ENCODE data around the gene CYTH3. TPM values are rescaled to one million over a fixed set of nuclear protein-coding genes. Genes with fewer than 3 reads are reported as not detected.

CYTH3 gene
- polyA plus RNA-seq, 1 donor (not counting 4 experiments of a cell fraction or from before 2014, with no cell fraction given), result 28.4 TPM

GRCh38 chr7:6156734-6157133 is 115.7 kb downstream of the CYTH3 start:
- Histone ChIP-seq H3K4me3 (ENCODE audit: control insufficient read depth in 2 of 3, extremely low read depth in 1 of 3, insufficient read depth in 2 of 3, low read depth in 1 of 3, low read length in 3 of 3) (no peak overlapping the region), H3K4me2 (ENCODE audit: control insufficient read depth, extremely low read depth, insufficient read depth, low read depth, low read length) (no peak overlapping the region), H2AFZ (ENCODE audit: control insufficient read depth, low read length) (no peak overlapping the region), H3K79me2 (ENCODE audit: control insufficient read depth, insufficient read depth, low read length) (no peaks in the 10 kb centered on the region), H3K9me1 (ENCODE audit: control insufficient read depth, extremely low read depth, insufficient read depth, low read length) (no peaks in the 10 kb centered on the region), H3K27ac (ENCODE audit: control insufficient read depth, insufficient read depth, low read length) (no peak overlapping the region), H3K27me3 (ENCODE audit: control insufficient read depth, extremely low read depth, insufficient read depth, low read length) (no peaks in the 10 kb centered on the region), H4K20me1 (ENCODE audit: control insufficient read depth, extremely low read depth, insufficient read depth, low read length) (no peaks in the 10 kb centered on the region), H3K9me3 (ENCODE audit: control insufficient read depth, low read depth, low read length) (no peaks in the 10 kb centered on the region), H3K4me1 (ENCODE audit: control insufficient read depth, extremely low read depth, insufficient read depth, low read length) (no peaks in the 10 kb centered on the region), H3K9ac (ENCODE audit: control insufficient read depth, extremely low read depth, insufficient read depth, low read length) (no peak overlapping the region), H3K36me3 (ENCODE audit: control insufficient read depth in 2 of 2, extremely low read depth in 1 of 2, insufficient read depth in 2 of 2, low read length in 2 of 2) (peaks cover 12 to 29% of the 10 kb centered on the region in 2 experiments)
- no peak for TF ChIP-seq CTCF (optimal IDR thresholded peaks at IDR 0.05 in 1 of 3, IDR thresholded peaks at IDR 0.05 in 1 of 3, conservative IDR thresholded peaks at IDR 0.05 in 1 of 3; ENCODE audit: extremely low read depth in 1 of 3, insufficient read depth in 2 of 3, low read length in 3 of 3)
- TF ChIP-seq EZH2 (IDR thresholded peaks at IDR 0.05; ENCODE audit: low read length), result no peak
- dilution Hi-C loops (cut with MboI; ENCODE audit: extremely low pct_ligation_motif_present, low sequenced_read_pairs), result no loop called here
- DNase-seq (ENCODE audit: low read depth, low spot score), result no peak
- FAIRE-seq, result no peak

DNA sequence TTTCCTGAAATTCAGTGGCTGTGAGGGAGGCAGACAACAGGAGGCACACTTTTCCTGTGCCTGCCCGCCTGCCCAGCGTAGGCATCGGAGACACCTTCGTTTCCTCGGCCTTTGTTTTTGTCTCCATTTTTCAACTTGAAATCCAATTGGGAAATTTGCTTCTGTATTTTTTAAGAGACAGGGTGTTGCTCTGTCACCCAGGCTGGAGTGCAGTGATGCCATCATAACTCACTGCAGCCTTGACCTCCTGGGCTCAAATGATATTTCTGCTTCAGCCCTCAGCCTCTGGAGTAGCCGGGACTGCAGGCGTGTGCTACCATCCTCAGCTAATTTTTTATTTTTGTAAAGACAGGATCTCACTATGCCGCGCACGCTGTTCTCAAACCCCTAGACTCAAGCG is 116.8 kb downstream of the CYTH3 start:
- H3K4me1 ChIP-seq (ENCODE audit: control insufficient read depth, extremely low read depth, insufficient read depth, low read length), result no peaks in the 10 kb centered on the region
- no peak overlapping the region for H2AFZ ChIP-seq (ENCODE audit: control insufficient read depth, low read length)
- H3K9me1 ChIP-seq (ENCODE audit: control insufficient read depth, extremely low read depth, insufficient read depth, low read length), result no peaks in the 10 kb centered on the region
- no peaks in the 10 kb centered on the region for H3K79me2 ChIP-seq (ENCODE audit: control insufficient read depth, insufficient read depth, low read length)
- FAIRE-seq (no peak), DNase-seq (ENCODE audit: low read depth, low spot score) (no peak)
- H3K9ac ChIP-seq (ENCODE audit: control insufficient read depth, extremely low read depth, insufficient read depth, low read length), result no peak overlapping the region
- no peaks in the 10 kb centered on the region for H3K27me3 ChIP-seq (ENCODE audit: control insufficient read depth, extremely low read depth, insufficient read depth, low read length)
- no peak overlapping the region for H3K4me2 ChIP-seq (ENCODE audit: control insufficient read depth, extremely low read depth, insufficient read depth, low read depth, low read length)
- no peak overlapping the region for H3K4me3 ChIP-seq (ENCODE audit: control insufficient read depth in 2 of 3, extremely low read depth in 1 of 3, insufficient read depth in 2 of 3, low read depth in 1 of 3, low read length in 3 of 3)
- H3K27ac ChIP-seq (ENCODE audit: control insufficient read depth, insufficient read depth, low read length), result no peak overlapping the region
- peaks cover 11 to 36% of the 10 kb centered on the region in 2 experiments for H3K36me3 ChIP-seq (ENCODE audit: control insufficient read depth in 2 of 2, extremely low read depth in 1 of 2, insufficient read depth in 2 of 2, low read length in 2 of 2)
- H4K20me1 ChIP-seq (ENCODE audit: control insufficient read depth, extremely low read depth, insufficient read depth, low read length), result no peaks in the 10 kb centered on the region
- no peaks in the 10 kb centered on the region for H3K9me3 ChIP-seq (ENCODE audit: control insufficient read depth, low read depth, low read length)
- TF ChIP-seq CTCF (optimal IDR thresholded peaks at IDR 0.05 in 1 of 3, IDR thresholded peaks at IDR 0.05 in 1 of 3, conservative IDR thresholded peaks at IDR 0.05 in 1 of 3; ENCODE audit: extremely low read depth in 1 of 3, insufficient read depth in 2 of 3, low read length in 3 of 3) (no peak), EZH2 (IDR thresholded peaks at IDR 0.05; ENCODE audit: low read length) (no peak)
- dilution Hi-C loops (cut with MboI; ENCODE audit: extremely low pct_ligation_motif_present, low sequenced_read_pairs), result no loop called here
